A172 (cell line): ENCODE data around the gene SMPD3. TPM values are rescaled to one million over a fixed set of nuclear protein-coding genes. Genes with fewer than 3 reads are reported as not detected.

Source experiments
- DNase-seq: peaks from one replicate; pipeline ENCODE4 v3.0.0-alpha.2; 2015; ENCODE audit warnings: low spot score
- total RNA-seq: library from RNA; depleted of rRNA; stranded (reverse); fragments of >200 nt; shearing (Covaris generic); gene quantifications from 2 replicates; pipeline ENCODE4 v1.2.3, GENCODE V29; 2014

Gene SMPD3
- total RNA-seq, 1 experiment from 2014 or later, result 0.65 TPM

GRCh38 chr16:68434624-68435210 is 13.6 kb downstream of the SMPD3 start:
- DNase-seq, result no peak

DNA sequence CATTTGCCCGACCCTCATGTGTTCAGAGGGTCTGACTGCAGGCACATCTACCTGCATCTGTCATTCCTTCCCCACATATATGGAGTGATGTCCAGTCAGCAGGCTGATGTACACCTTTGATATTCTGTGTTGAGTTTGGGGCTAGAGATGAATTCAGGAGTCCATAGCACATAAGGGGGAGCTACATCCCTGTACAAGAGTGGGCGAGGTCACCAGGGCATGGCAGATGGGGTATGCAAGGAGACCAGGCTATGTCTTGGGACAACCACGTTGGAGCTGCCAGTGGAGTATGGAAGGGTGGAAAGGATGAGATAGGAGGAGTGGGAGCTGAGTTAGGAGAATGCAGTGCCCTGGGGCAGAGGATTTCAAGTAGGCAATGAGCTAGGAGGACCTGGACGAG is 15.0 kb downstream of the SMPD3 start:
- no peak for DNase-seq

DNA sequence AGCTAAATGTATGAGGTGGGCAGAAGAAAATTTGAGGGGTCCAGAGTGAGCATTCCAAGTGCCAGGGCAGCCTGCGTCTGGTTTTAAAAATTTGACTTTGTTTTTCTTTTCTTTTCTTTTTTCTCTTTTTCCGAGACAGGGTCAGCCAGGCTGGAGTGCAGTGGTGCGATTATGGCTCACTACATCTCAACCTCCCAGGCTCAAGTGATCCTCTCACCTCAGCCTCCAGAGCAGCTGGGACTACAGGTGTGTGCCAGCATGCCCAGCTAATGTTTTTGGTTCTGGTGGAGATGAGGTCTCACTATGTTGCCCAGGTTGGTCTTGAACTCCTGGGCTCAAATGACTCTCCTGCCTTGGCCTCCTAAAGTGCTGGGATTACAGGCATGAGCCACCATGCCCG is 15.6 kb downstream of the SMPD3 start:
- no peak for DNase-seq

DNA sequence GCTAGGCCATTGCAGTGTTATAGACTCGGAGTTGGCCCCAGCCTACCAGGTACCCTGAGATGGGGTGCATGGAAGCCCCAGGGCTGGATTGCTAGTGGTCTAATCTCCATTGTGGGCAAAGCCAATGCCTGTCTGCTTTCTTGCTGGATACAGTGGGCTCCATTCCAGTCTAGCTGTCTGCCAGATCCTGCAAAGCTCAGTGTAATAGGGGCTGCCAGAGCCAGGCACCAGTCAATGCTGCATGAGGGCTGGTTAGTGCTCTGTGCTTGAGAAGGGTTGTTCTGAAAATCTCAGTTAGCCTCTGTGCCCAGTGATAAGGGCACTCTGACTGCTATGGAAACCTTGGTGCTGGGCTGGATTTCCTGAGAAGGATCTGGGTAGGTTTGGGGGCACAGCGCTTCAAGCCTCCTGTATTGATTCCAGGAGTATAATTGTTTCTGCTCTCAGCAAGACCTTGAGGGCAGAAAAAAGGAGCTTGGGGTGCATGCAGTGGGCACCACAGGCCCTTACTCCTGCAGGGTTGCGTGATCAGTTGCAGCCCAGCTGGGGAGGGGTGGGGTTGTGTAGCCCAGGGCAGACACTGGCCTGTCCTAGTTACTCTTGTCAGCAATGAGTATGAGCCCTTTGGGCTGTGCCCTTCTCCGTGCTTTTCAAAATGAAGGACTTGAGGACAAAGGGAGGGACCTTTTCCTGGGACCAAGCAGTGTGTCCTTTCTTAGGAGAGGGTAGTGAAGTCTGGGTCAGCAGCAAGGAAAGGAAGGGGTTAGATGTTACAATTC is 19.0 kb downstream of the SMPD3 start:
- no peak for DNase-seq

- DNase-seq, result no peak
Observed at GRCh38 chr16:68427649-68428303, 20.5 kb downstream of the SMPD3 start.

DNA sequence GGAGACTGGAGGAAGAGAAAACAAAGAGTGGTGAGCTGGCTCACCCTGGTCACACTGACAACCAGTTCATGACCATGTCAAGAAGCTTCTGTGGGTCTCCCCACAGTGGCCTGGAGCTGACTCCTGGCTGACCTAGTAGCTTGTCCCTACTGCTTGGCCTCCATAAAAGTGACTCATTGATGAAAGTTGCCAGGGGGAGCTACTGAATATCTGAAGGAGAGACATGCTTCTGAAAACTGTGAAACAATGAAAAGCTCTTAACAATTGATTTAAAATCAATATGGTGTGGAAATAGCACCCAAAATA is 22.0 kb downstream of the SMPD3 start:
- peak; percentile 17 for DNase-seq

GRCh38 chr16:68425498-68426346 is 22.6 kb downstream of the SMPD3 start:
- no peak for DNase-seq

DNA sequence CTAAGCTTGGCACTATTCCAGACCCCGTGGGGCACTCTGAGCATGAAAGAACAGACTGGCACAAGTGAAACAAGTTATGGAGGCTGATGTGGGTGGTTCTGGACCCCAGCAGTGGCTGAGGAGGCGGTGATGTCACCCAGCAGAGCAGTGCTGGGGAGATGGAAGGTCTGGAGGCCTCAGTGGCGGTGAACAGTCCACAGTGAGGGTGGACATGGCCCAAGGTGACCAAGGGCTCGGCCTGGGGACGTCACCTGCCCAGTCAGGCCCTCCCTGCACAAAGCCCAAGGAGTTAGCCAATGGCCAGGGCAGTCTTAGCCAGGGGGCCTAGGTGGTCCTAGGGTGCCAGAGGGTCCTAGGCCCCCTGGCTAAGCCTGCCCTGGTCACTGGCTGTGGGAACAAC is 24.5 kb downstream of the SMPD3 start:
- DNase-seq, result no peak

DNA sequence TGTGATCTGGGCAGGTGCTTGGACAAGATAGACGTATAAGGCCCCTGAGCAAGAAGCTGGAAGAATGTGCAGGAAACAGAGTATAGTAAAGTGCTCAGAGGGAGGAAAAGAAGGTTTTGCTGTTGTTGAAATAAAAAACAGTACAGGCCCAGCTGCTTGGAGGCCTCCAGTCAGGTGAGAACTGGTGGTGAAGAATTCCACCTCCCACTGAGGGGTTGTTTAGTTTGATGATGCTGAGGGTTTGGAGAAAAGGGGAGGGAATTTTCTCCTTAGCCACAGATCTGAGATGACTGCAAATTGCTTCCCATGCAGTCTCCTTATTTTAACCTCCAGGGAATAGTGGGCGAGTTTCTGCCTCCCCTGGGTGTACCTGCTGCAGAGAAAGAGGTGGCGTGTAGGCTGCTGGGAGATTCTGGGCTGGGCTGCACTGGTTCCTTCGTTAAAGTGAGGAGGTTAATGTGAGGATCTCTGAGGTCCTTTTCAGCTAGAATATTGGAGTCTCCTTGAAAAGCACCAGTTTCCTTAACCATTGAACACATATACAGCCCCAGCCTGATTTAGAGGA is 25.8 kb downstream of the SMPD3 start:
- DNase-seq, result no peak

- no peak for DNase-seq
Observed at GRCh38 chr16:68421076-68421475, 27.2 kb downstream of the SMPD3 start.

DNA sequence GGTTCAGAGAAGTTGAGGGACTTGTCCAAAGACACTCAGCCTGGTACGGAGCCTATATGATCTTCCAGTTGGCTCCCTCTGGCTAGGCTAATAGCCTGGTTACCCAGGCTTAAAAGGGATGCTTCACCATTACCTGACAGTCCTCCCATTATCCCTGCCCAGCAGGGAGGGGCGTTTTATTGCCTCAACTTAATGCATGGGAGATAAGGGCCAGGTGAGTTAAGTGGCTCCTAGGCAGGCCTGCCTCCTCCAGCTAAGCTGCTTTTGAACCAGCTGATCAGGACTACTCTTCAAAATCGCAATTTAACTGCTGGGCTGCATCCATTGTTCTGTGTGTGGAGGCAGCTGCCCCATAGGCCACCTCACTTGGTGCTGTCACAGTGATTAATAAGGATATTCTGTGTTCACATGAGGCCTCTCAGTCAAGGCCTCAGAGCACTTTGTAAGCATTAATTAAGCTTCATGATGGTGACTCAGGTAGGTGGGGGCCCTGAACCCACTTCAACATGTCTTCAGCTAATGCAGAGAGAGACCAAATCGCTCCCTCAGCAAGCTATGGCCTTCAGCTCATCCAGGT is 27.9 kb downstream of the SMPD3 start:
- no peak for DNase-seq

DNA sequence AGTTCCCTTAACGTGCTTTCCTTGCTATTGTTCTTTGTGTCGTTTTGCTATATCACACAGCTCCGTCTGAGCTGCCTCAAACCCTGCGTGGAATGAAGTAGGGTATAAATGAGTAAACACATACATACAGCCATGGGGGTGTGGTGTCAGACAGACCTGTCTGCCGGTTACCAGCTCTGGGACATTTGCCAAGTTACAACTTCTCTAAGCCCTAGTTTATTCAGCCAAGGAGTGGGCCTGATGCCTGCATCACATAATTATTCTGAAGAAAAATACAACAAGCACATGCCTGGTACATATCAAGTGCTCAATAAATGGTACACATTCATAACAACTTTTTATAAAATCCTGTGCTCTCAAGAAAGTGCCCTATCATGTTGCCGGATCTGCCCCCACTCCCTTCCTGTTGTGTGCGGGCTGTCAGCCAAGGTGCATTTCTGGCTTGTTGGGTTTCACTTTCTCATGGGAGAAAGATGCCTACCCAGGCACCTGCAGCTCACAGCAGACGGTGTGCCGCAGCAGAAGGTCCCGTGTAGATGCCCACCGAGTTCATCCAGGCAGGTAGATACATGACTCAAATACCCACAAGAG is 30.5 kb downstream of the SMPD3 start:
- DNase-seq, result peak; percentile 51

DNA sequence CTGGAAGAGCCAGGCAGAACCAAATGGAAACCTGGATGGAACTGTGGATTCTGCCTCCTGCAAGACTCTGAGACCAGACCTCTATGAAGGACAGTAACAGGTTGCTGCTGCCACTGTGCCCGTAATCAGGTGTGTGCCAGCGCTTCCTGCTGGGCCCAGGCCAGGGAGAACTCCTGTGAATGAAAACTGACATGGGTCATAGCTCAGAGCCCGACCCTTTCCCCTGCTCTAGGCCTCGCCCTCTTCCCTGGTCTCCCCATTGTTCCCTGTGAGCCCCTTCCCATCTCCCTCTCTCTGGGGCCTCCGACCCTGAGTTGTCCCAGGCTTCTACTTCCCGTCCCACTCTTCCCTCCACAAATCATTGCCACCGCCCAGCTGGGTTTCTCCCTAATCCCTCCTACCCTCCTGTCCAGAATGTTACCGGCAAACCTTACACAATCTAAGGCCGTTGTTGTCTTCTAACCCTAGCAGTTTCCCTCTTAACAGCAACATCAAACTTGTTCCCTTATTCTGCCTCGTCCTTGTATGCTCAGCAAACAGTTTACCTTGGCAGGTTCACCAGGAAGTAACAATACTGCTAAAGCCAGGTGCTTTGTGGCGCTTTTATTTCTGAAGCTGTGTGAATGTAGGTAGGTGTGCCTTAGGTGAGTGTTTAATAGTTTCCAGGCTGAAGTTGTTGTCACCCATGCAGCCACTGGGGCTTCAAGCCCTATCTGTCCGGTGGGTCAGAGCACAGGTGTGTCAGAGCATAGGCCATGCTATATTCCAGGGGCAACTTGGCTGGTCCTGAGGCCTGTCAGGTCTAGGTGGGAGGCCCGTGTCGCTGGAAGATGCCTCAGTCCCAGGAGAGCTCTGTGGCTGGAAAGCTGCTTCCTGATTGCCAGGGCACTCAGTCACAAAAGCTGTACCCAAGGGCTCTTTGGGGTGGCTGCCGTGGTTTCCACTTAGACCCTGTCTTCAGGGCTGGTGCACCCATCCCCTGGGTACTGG is 32.0 kb downstream of the SMPD3 start:
- no peak for DNase-seq

- DNase-seq, result no peak
Observed at GRCh38 chr16:68414581-68414980, 33.7 kb downstream of the SMPD3 start.

DNA sequence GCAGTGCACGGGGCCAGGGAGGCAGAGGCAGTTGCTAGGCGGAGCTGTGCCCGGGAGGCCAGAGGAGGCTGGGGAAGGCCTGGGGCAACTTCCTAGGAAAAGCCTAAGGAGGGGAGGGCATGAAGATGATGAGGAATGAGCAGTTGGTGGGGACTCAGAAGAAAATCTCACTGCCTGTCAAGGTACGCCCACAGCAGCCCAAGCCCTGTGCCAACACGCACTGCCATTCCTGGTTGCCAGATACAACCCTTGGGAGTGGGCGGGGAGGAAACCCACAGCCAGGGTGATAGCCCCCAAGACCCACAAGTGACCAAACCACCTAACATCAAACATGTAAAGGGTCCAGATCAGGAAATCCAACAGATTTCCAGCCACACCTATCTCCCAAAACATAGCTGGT is 36.2 kb downstream of the SMPD3 start:
- DNase-seq, result no peak

- no peak for DNase-seq
Observed at GRCh38 chr16:68411086-68411485, 37.2 kb downstream of the SMPD3 start.

- DNase-seq, result no peak
Observed at GRCh38 chr16:68408967-68409366, 39.3 kb downstream of the SMPD3 start.

DNA sequence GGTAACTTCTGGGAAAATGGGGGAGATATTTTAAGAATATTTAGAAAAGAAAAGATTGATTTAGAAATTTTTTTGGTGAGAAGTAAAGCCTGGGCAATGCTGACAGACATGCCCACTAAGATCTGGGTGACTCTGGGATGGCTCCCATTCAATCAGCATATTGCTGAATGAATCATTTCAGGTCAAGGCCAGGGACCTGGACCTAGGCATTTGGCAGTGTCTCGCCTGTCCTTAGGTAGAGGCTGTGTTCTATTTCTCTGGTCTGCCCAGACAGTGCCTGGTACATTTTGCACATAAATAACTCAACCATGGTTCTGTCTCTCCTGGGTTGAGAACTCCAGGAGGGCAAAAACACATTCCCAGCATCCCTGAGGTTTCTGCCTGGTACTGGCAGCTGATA is 39.9 kb downstream of the SMPD3 start:
- no peak for DNase-seq

DNA sequence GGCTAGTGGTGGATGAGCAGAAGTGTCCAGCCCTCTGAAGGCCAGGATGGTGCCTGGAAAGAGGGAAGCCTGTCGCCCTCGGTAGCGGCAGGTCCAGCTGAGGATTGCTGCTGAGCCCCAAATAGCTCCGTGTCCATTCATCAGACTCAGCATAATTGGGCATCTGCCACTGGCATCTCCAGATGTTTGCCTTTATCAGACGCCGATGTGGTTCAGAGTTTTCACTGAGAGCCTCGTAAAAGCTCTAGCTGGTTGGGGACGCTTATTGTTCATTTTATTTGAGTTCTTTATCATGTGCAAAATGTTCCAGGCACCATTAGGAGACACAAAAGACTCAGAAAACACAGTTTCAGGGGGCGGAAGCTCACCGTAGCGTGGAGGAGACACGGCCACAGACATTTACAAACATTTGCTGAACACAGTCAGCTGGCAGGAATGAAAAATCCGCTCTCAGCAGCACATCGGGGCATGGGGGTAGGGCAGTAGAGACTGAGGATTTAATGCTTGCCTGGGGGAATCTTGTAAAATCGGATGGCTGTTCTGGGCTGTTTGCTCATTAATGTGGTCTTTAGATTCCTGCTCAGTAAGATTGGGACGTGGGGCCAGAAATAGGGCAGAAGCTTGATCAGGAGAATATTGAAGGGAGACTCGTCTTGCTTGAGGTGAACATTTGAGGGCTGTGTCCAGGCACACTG is 41.7 kb downstream of the SMPD3 start:
- peak; percentile 16 for DNase-seq
